T-helper 2 cell treated with Interferon-gamma antibody and Interleukin-4, amounts not matched to agents 100 ng/mL and 5 ng/mL, for 36 hours (primary cell): Measurements from ENCODE around the gene KIAA0753. TPM values are rescaled to one million over a fixed set of nuclear protein-coding genes. Genes with fewer than 3 reads are reported as not detected.
"Not testable (repeated sequence)": the region's sequence is repeated elsewhere in the genome, so short reads cannot be mapped to it uniquely, and the experiment has no call there.

Source experiments
- intact Hi-C: fragments of 100-400 bp; cut with micrococcal nuclease; formaldehyde crosslinking; loops from one replicate; pipeline ENCODE4 v1.15.1; 2023
- total RNA-seq: library from RNA; stranded (reverse); gene quantifications from 2 replicates; pipeline ENCODE4 v1.2.3, GENCODE V29; 2022

The KIAA0753 gene
- total RNA-seq, 1 donor from 2014 or later, result 16.5 TPM

GRCh38 chr17:6603744-6604325, 36.7 kb downstream of the KIAA0753 start:
- intact Hi-C loops, result no loop called here

GRCh38 chr17:6602141-6602540, 38.4 kb downstream of the KIAA0753 start:
- intact Hi-C loops, result no loop called here

- intact Hi-C loops, result no loop called here
Measured at GRCh38 chr17:6599364-6599763, 41.1 kb downstream of the KIAA0753 start.

- intact Hi-C loops, result no loop called here
Measured at GRCh38 chr17:6597727-6598126, 42.8 kb downstream of the KIAA0753 start.

- intact Hi-C loops, result no loop called here
Measured at GRCh38 chr17:6596941-6597340, 43.6 kb downstream of the KIAA0753 start.

GRCh38 chr17:6596511-6596910, 44.0 kb downstream of the KIAA0753 start:
- intact Hi-C loops, result no loop called here

GRCh38 chr17:6596081-6596480, 44.4 kb downstream of the KIAA0753 start:
- intact Hi-C loops, result no loop called here

GRCh38 chr17:6593371-6593770, 47.1 kb downstream of the KIAA0753 start:
- intact Hi-C loops, result not testable (repeated sequence)

GRCh38 chr17:6592173-6592572, 48.3 kb downstream of the KIAA0753 start:
- intact Hi-C loops, result no loop called here

- intact Hi-C loops, result no loop called here
Measured at GRCh38 chr17:6591599-6592158, 48.8 kb downstream of the KIAA0753 start.

- intact Hi-C loops, result no loop called here
Measured at GRCh38 chr17:6589266-6589946, 51.1 kb downstream of the KIAA0753 start.

- intact Hi-C loops, result no loop called here
Measured at GRCh38 chr17:6588165-6588564, 52.3 kb downstream of the KIAA0753 start.

- intact Hi-C loops, result no loop called here
Measured at GRCh38 chr17:6587310-6587709, 53.2 kb downstream of the KIAA0753 start.

- intact Hi-C loops, result no loop called here
Measured at GRCh38 chr17:6583411-6583810, 57.1 kb downstream of the KIAA0753 start.

- intact Hi-C loops, result no loop called here
Measured at GRCh38 chr17:6580625-6581024, 59.9 kb downstream of the KIAA0753 start.

GRCh38 chr17:6578491-6578890, 62.0 kb downstream of the KIAA0753 start:
- intact Hi-C loops, result no loop called here

- intact Hi-C loops, result no loop called here
Measured at GRCh38 chr17:6577686-6578263, 62.7 kb downstream of the KIAA0753 start.

GRCh38 chr17:6576038-6576785, 64.3 kb downstream of the KIAA0753 start:
- intact Hi-C loops, result no loop called here

GRCh38 chr17:6575596-6575988, 64.9 kb downstream of the KIAA0753 start:
- intact Hi-C loops, result no loop called here

GRCh38 chr17:6574687-6575595, 65.6 kb downstream of the KIAA0753 start:
- intact Hi-C loops, result no loop called here
